ENCODE data around the gene KIF2B.

- TF ChIP-seq CTCF (IDR thresholded peaks at IDR 0.05) (no peak), POLR2AphosphoS5 (IDR thresholded peaks at IDR 0.05) (no peak), EP300 (IDR thresholded peaks at IDR 0.05) (no peak), POLR2A (IDR thresholded peaks at IDR 0.05) (no peak)
Measured at GRCh38 chr17:53844491-53845107, 21.9 kb downstream of the KIF2B start.
